Hematopoietic multipotent progenitor cell treated with erythropoietin and hydrocortisone succinate and interleukin-3 and kit ligand, for 8 days (in vitro differentiated cells): ENCODE results near the gene WNT2.
"Not testable (repeated sequence)": the region's sequence is repeated elsewhere in the genome, so short reads cannot be mapped to it uniquely, and the experiment has no call there.

ENCODE experiments used
- DNase-seq: peaks from one replicate; pipeline ENCODE4 v3.0.0-alpha.2; 2015

Gene WNT2

DNA sequence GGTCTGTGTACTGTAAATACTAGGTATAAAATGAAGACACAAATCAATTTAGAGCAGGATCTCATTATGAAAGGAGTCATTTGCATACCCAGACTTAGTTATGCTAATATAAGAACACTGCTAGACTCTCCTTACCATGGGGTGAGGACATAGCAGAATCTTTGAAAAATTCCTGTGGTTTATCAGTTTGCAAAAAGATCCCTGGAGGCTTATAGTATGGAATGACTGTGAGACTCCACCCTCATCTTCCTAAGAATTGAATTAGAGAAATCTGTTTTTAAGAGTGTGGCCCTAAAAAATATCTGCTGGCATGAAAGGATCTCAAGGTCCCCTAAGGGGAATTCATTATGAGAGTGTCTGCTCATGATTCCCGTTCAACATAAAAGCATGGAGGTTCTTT is 63.2 kb downstream of the WNT2 start:
- DNase-seq, result no peak

DNA sequence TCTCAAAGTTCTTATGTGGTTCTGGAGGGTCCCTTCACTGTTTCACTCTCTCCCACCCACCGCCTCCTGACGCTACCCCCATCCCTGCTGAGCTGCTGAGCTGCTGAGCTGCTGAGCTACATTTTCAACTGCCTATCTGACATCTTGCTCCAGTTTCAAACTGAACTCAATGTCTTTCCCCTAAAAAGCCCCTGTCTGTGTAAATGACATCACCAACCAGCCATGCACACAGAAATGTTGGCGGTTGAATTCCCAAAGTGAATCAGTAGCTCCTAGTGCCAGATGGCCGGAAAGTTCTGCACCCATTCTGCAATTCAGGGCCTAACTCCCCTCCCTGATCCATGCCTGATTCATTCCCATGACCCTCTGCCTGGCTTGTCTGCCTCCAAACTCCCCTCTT is 71.2 kb downstream of the WNT2 start:
- no peak for DNase-seq

DNA sequence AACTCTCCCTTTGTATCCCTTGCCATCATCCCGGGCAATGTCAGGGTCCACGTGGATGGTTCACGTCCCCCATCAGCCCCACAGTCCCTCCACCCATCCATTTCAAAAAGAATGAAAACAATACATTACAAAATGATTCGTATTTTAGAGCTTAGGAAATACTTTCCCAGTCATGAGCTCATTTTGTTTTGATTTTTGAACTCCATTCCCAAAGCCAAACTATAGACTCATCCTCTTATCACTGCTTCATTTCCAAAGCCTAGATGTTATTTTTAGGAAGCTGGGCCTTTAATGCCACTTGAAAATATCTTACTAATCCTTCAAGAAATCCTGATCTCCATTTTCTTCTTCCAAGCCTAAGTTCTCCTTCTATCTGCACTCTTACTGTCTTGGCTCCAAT is 72.1 kb downstream of the WNT2 start:
- no peak for DNase-seq

DNA sequence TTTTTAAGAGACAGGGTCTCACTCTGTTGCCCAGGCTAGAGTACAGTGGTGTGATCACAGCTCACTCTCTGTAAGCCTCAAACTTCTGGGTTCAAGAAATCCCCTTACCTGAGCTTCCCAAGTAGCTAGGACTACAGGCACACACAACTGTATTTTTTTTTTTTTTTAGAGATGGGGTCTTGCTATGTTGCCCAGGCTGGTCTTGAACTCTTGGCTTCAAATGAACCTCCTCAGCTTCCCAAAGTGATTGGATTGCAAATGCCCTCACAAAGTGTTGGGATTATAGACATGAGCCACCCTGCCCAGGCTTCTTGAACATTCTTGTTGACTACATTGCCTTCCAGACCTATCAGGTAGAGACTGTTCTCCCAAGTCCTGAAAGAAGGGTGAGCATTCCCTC is 72.6 kb downstream of the WNT2 start:
- DNase-seq, result no peak

DNA sequence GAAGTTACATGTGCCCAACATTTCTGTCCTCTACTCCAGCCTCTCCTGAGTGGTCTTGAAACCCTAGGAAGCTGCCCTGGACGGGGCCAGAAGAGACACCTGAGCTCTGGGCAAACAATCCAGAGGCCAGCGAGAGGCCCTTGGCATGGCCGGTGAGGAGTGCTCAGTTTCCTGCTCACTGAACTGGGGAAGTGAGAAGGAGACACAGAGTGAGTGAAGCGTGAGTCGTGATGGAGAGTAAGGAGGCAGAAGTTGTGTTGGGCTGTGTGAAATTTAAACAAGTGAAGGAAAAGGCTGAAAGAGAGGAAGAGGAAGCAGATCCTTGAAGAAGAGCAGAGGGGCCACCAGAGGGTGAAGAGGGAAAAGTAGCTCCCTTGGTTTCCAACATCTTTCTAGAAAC is 73.2 kb downstream of the WNT2 start:
- DNase-seq, result no peak

DNA sequence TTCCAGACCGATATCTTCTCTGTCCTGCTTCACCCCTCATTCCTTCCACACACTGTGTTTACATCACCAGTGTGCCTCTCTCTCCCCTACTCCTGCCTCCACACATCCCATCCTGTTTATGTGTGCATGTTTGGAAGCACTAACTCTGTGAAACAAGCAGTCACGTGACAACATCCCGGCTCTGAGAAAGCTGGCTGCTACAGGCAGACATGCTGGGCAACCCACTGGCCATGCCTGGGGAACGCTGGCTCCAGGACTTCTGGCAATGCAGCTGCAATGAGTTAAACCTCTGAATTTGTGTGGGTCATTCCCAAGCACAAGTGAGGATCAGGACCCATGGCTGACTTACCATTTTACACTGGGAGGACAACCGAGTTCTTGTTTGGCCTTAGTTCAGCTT is 74.0 kb downstream of the WNT2 start:
- DNase-seq, result no peak

DNA sequence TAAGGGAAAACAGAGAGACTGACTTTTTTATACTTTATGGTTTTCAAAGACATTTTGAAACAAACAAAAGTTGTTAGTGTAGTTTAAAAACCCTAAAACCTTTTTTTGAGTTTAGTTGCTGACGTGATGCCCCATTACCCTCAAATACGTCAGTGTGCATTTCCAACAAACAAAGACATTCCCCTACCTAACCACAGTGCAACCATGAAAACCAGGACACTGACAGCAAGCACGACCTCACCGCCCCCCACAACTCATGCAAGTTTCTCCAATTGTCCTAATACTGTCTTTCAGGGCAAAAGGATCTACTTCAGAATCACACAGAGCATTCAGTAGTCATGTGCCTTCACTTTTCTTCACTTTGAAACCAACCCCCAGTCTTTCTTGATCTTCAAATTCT is 75.0 kb downstream of the WNT2 start:
- no peak for DNase-seq

DNA sequence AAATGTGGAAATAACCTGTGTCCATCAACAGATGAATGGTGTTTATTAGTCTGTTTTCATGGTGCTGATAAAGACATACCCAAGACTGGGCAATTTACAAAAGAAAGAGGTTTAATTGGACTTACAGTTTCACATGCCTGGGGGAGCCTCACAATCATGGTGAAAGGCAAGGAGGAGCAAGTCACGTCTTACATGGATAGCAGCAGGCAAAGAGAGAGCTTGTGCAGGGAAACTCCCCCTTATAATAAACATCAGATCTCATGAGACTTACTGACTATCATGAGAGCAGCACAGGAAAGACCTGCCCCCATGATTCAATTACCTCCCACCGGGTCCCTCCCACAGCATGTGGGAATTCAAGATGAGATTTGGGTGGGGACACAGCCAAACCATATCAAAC is 77.2 kb downstream of the WNT2 start:
- not testable (repeated sequence) for DNase-seq

DNA sequence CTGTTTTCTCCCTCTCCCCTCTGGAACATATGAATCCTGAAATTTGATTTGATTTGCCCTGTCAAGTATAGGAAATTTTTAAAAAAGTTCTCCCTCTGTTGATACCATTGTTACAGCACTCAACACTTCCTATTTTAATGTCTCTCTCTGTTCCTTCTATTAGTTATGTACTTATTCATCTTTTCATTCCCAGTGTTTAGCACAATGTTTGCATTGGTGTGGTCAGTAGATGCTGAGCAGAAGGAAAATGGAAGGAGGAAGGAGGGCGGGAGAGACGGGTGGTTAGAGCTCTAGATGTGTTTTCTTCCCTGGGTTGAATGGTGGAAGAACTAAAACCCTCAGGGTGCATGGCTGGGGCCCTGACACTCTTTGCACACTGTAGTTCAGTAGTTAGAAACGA is 79.5 kb downstream of the WNT2 start:
- no peak for DNase-seq

DNA sequence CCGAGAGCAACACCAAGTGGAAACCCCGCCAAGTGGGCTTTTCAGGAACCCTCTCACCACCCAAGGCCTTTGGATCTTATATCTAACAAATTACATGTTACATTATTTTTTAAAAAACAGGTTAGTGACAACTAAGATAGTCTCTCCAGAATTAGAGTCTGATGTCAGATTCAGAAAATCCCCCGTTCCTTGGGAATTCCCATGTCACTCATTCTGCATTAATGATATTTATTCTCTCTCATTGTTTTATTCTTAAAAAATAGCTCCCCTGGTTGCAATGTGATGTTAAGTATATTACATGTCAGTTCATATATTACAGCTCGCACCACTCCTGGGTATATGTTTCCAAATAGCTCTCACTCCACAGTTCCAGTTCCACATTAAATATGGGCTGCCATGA is 81.8 kb downstream of the WNT2 start:
- no peak for DNase-seq

DNA sequence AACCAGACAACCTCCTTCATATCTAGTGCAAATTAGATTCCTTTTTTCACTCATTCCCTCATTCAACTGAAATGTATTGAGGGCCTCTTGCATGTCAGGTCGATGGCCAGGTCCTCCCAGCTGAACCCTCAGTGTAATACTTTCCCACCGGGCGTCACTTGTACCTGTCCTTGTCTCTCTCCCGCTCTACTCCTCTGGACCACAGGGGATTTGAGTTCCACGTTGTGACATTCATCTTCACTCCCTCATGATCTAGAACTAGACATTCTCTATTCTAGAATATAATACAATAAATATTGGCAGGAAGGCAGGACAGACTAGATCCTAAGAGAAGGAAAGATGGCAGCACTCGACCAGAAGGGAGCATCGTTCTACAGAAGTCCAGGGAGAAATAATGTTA is 83.9 kb downstream of the WNT2 start:
- no peak for DNase-seq

DNA sequence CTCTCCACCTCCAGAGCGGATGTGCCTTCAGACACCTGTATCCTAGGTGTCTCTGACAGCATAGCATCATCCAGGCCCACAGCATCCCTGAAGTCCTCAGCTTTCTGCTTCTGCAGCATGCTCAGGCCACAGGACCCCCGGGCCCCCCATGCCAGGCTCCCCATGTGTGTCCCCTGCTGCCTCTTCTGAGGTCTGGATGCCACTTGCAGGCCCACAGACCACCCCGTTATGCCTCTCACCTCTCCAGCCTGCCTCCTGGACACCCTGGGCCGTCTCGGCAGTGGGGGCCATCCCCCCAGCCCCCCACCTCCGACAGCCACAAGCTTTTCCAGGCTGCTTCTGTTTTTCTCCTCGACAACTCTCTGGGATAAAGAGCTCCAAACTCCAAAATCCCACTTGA is 84.4 kb downstream of the WNT2 start:
- DNase-seq, result no peak

DNA sequence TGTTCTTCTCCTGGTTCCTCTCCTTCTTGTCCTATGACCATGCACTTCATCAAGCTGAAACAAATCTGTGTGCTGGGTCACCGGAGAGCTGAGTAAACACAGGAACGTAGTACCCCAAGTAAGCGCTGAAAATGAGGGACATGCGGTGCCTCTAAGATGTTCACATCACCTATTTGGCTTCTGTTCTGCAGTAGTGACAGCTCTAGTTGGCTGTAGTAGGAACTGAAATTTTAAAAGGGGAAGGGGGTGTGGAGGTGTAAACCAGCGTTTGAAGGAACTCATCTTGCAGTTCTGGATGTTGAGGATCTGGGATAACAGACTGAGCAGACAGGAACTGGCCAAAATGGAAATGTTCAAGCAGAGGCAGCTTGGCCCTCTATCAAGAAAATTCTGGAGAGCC is 85.2 kb downstream of the WNT2 start:
- no peak for DNase-seq

DNA sequence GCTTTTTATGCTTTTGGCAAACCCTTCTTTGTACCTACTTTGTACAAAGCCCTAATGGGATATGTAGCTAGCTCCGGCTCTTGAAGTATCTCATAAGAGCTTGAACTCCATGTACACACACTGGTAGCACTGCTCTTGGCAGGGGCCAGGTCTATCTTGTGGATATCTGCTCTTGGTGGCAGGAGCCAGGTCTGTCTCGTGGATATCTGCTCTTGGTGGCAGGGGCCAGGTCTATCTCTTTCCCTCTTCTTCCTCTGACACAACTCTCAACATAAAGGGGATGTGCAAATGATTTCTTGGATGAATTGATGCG is 91.9 kb downstream of the WNT2 start:
- no peak for DNase-seq

DNA sequence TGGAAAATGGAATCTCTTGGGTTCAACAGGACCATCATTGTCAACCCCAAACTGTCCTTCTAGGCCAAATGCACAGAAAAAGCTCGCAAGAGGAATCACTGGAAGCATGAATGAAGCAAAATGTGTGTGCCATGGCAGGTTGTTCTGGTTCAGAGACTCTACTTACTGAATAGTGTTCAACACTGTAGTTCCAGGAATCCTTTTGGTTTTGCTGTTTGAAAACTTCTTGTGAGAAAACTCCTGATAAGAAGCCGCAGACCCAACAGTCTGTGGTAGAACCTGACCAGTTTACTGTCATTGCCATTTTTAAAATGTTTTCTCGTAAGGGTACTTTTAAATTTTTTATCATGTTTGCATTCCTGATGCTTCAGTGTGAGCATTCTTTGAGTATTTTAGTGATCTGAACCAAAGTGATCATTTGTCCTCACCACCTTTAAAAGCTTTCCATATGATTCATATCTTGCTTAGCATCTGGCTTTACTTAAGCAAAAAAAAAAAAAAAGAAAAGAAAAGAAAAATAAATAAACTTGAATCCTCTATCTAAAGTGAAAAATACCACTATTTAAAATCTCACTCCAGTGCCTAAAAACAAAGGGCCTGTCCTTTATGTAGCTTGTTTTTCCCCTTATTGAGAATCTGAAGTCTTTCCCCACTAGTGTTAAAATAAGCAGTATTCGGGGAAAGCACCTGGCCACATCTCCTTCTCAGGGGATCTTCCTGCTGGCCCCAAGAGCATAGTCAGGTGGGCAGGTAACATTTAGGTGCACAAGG is 92.4 kb downstream of the WNT2 start:
- peak; percentile 58 for DNase-seq

DNA sequence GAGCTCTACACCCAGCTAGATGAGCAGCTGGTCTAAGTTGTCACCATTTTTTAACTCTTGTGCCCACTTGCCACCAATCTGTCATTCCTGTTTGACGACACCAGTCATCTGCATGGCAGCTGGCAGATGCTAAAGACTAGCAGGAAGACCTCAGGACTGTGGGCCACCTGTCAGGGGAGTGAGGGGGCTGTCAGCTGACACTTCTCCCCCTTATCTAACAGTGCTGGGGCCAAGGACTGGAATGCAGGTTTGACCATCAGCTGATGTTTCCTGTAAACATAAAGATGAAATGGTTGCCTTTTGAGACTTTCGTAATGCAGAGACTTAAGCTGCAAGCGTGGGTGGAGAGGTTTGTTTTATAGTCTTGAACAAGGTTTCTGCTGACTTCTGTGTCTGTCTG is 93.5 kb downstream of the WNT2 start:
- no peak for DNase-seq

DNA sequence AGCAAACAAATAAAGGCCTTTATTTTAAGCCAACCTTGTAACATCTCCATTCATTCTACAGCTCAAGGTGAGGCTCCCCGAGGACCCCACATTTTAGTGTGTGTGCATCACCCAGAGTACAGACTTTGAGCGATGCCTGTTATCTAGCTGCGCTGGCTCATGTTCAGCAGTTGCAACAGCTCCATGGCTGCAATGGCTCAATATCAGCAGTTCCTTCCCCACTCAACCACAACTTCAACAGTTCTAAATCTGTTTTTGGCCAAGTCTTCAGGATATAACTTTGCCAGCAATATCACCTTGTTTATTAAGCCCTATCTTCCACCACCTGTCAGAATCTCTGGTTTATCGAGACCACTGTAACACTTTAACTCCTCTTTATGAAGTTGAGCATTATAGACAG is 95.8 kb downstream of the WNT2 start:
- DNase-seq, result peak; percentile 40

DNA sequence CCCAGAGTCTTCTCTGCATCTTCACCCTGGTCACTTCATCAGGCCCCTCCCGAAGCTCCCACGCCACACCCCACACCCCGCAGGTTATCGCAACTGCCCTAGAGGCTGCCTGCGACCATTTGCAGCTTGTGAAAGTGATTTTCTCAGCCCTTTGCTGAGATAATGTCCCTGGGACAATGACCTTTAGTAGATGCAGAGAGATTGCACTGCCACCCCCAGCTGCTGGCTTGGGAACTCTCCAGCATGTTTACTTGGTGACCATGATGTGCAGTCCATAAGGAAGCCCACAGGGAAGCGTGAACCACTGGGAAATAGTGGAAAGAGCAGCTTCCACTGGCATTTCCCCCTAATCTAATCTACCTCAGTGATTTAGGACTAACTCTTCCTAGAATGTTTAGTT is 97.3 kb downstream of the WNT2 start:
- no peak for DNase-seq
